ENCODE data around the gene CXCR1.
"Not testable (repeated sequence)": the region's sequence is repeated elsewhere in the genome, so short reads cannot be mapped to it uniquely, and the experiment has no call there.

The CXCR1 gene

GRCh38 chr2:218125095-218125494 lies 41.7 kb downstream of the CXCR1 start:
- in situ Hi-C loops (cut with HindIII; ENCODE audit: low sequenced_read_pairs): no loop called here
- H3K4me3 ChIP-seq (ENCODE audit: low read depth, low read length): no peak overlapping the region
- DNase-seq (ENCODE audit: low read depth, low spot score): no peak
- no peak for TF ChIP-seq CTCF (IDR thresholded peaks at IDR 0.05; ENCODE audit: low read depth, low read length)

GRCh38 chr2:218123986-218124385 lies 42.8 kb downstream of the CXCR1 start:
- in situ Hi-C loops (cut with HindIII; ENCODE audit: low sequenced_read_pairs): no loop called here
- peak; percentile 1 for DNase-seq (ENCODE audit: low read depth, low spot score)
- no peak for TF ChIP-seq CTCF (IDR thresholded peaks at IDR 0.05; ENCODE audit: low read depth, low read length)
- H3K4me3 ChIP-seq (ENCODE audit: low read depth, low read length): no peak overlapping the region

GRCh38 chr2:218122286-218122685 lies 44.5 kb downstream of the CXCR1 start:
- DNase-seq (ENCODE audit: low read depth, low spot score); H3K4me3 ChIP-seq (ENCODE audit: low read depth, low read length); in situ Hi-C loops (cut with HindIII; ENCODE audit: low sequenced_read_pairs): not testable (repeated sequence)

- DNase-seq (ENCODE audit: low read depth, low spot score); in situ Hi-C loops (cut with HindIII; ENCODE audit: low sequenced_read_pairs); H3K4me3 ChIP-seq (ENCODE audit: low read depth, low read length): not testable (repeated sequence)
Measured at GRCh38 chr2:218121789-218122188, 45.0 kb downstream of the CXCR1 start.

All from astrocyte of the spinal cord (primary cell).